Activated CD4-positive, alpha-beta memory T cell treated with anti-CD3 and anti-CD28 coated beads, Interleukin-2, amount 10 ng/mL, durations not matched to agents 7 days and 5 days (primary cell): Measurements from ENCODE around the gene RGS10. TPM values are rescaled to one million over a fixed set of nuclear protein-coding genes. Genes with fewer than 3 reads are reported as not detected.
"Not testable (repeated sequence)": the region's sequence is repeated elsewhere in the genome, so short reads cannot be mapped to it uniquely, and the experiment has no call there.

Experiments
- CTCF ChIA-PET: fragments of 350-600 bp; sonication (Branson Sonifier 250); formaldehyde crosslinking; loops from one replicate; lab custom pipeline; 2021; ENCODE audit warnings: antibody characterized with exemption, inconsistent platforms; lab: Charles Lee
- POLR2A ChIA-PET: fragments of 350-600 bp; sonication (Branson Sonifier 250); formaldehyde crosslinking; loops from one replicate; lab custom pipeline; 2021; ENCODE audit warnings: antibody characterized with exemption; lab: Charles Lee
- DNase-seq: peaks from one replicate; pipeline ENCODE4 v3.0.0-alpha.2; 2020
- H3K27ac Mint-ChIP-seq: one replicate; pipeline ENCODE4 v1.8.0; 2021; ENCODE audit warnings: mild to moderate bottlenecking, mixed read lengths
- H3K27me3 Mint-ChIP-seq: one replicate; pipeline ENCODE4 v1.8.0; 2021; ENCODE audit warnings: mixed read lengths
- H3K36me3 Mint-ChIP-seq: one replicate; pipeline ENCODE4 v1.8.0; 2021; ENCODE audit warnings: low read depth, mixed read lengths
- H3K4me1 Mint-ChIP-seq: one replicate; pipeline ENCODE4 v1.8.0; 2021; ENCODE audit warnings: mixed read lengths
- H3K4me3 Mint-ChIP-seq: one replicate; pipeline ENCODE4 v1.8.0; 2021; ENCODE audit warnings: mild to moderate bottlenecking, mixed read lengths
- H3K9me3 Mint-ChIP-seq: one replicate; pipeline ENCODE4 v1.8.0; 2021; ENCODE audit warnings: mixed read lengths
- total RNA-seq, 2 experiments: library from RNA; stranded (reverse); gene quantifications; one replicate each; pipeline ENCODE4 v1.2.3, GENCODE V29; 2021

RGS10 gene
- total RNA-seq, 2 experiments from 2014 or later: 137 to 140 TPM

- no peak for DNase-seq
- Mint-ChIP-seq H3K9me3 (peaks cover 4% of the 10 kb centered on the region), H3K4me3 (no peak overlapping the region), H3K36me3 (no peaks in the 10 kb centered on the region), H3K27ac (no peak overlapping the region), H3K4me1 (peaks cover 13% of the 10 kb centered on the region), H3K27me3 (peaks cover 20% of the 10 kb centered on the region)
- ChIA-PET CTCF (interaction anchor here (1.2 kb wide), 1 partner anchor 18 kb away, joined by 5 read pairs; no protein-coding TSS in a partner anchor), POLR2A (interaction anchor here (1.4 kb wide), 1 partner anchor 72 kb away, joined by 4 read pairs; the partner anchor contains the start of gene RGS10)
These were observed 71.4 kb downstream of the RGS10 start for GRCh38 chr10:119470920-119471702.

GRCh38 chr10:119469846-119470245 is 72.7 kb downstream of the RGS10 start:
- Mint-ChIP-seq H3K36me3 (no peaks in the 10 kb centered on the region), H3K4me1 (peaks cover 26% of the 10 kb centered on the region), H3K27ac (no peak overlapping the region), H3K4me3 (no peak overlapping the region), H3K27me3 (peaks cover 18% of the 10 kb centered on the region), H3K9me3 (peaks cover 4% of the 10 kb centered on the region)
- ChIA-PET POLR2A (interaction anchor here (0.9 to 1.4 kb wide), 3 partner anchors 9 to 280 kb away, joined by 4 to 6 read pairs (median 4); partner anchors contain the start of gene RGS10), CTCF (interaction anchor here (1.2 to 1.3 kb wide), 2 partner anchors 19 to 24 kb away, joined by 5 to 6 read pairs; no protein-coding TSS in a partner anchor)
- no peak for DNase-seq

GRCh38 chr10:119469325-119469707 is 73.2 kb downstream of the RGS10 start:
- H3K36me3 Mint-ChIP-seq: no peaks in the 10 kb centered on the region
- DNase-seq: no peak
- peaks cover 4% of the 10 kb centered on the region for H3K9me3 Mint-ChIP-seq
- H3K4me3 Mint-ChIP-seq: no peak overlapping the region
- POLR2A ChIA-PET: interaction anchor here (1.2 to 1.4 kb wide), 2 partner anchors 9 to 10 kb away, joined by 3 to 6 read pairs; no protein-coding TSS in a partner anchor
- H3K27ac Mint-ChIP-seq: no peak overlapping the region
- peaks cover 26% of the 10 kb centered on the region for H3K4me1 Mint-ChIP-seq
- CTCF ChIA-PET: interaction anchor here (1.3 kb wide), 1 partner anchor 24 kb away, joined by 6 read pairs; no protein-coding TSS in a partner anchor
- H3K27me3 Mint-ChIP-seq: peaks cover 18% of the 10 kb centered on the region

DNA sequence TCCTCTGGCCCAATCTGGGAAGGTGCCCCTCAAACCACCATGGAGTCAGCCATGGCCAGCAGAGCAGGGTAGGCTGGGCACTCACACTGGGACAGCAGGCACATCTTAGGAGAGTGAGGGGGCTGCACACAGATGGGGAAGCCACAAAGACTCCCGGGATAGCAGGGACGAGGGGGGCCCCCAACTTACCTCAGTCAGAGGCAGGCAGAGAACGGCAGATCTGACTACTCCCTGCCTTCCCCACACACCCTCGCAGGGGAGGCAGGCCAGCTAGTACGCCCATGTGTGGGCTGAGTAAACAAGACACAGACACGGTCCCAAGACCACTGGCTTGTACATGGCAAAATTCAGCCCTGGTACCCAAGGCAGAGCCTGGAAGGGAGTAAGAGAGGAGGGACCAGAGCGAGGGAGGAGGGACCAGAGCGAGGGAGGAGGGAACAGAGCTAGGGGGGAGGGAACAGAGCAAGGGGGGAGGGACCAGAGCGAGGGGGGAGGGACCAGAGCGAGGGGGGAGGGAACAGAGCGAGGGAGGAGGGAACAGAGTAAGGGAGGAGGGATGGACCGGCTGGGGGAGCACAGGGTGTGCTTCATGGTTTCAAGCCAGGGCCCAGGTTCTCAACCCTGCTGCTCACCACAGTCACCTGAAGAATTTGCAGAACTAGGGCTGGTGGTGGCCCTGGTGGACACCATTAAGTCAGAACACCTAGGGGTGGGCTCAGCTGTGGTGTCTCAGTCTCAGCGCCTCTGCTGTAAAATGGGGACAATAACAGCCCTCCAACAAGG is 73.8 kb downstream of the RGS10 start:
- H3K27ac Mint-ChIP-seq: no peak overlapping the region
- POLR2A ChIA-PET: interaction anchor here (1.2 kb wide), 1 partner anchor 9 kb away, joined by 3 read pairs; no protein-coding TSS in a partner anchor
- H3K27me3 Mint-ChIP-seq: peaks cover 16% of the 10 kb centered on the region
- DNase-seq: no peak
- H3K4me1 Mint-ChIP-seq: peaks cover 26% of the 10 kb centered on the region
- CTCF ChIA-PET: no interaction called here
- H3K4me3 Mint-ChIP-seq: no peak overlapping the region
- H3K36me3 Mint-ChIP-seq: no peaks in the 10 kb centered on the region
- H3K9me3 Mint-ChIP-seq: peaks cover 1% of the 10 kb centered on the region

DNA sequence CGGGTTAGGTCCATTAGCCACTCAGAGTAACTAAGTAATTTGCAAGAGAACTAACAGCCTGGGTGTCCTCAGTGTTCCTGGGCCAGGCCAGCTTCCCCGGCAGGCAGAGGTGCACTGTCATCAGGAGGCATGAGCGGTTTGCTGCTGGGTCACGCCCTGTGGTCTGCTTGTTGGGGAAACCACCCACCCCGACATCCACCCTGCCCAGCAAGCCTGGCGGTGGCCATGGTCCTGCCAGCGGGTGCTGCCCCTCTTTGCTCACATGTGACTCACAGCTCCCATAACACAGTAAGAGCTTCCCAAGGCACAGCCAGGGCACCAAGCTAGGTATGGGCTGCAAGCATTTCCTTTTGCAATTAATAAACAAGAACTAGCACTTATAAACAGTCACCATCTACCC is 75.9 kb downstream of the RGS10 start:
- peak; percentile 72 for DNase-seq
- ChIA-PET POLR2A (interaction anchor here (0.9 to 1.2 kb wide), 4 partner anchors 12 to 260 kb away, joined by 3 to 4 read pairs (median 3); partner anchors contain the start of genes GRK5 and RGS10), CTCF (interaction anchor here (1.1 to 1.3 kb wide), 3 partner anchors 22 to 260 kb away, joined by 3 to 4 read pairs (median 3); partner anchors contain the start of gene RGS10)
- Mint-ChIP-seq H3K9me3 (peaks cover 6% of the 10 kb centered on the region), H3K27ac (peak overlapping the region; percentile 58), H3K27me3 (peaks cover 15% of the 10 kb centered on the region), H3K36me3 (peaks cover 12% of the 10 kb centered on the region), H3K4me3 (no peak overlapping the region), H3K4me1 (peaks cover 35% of the 10 kb centered on the region)

DNA sequence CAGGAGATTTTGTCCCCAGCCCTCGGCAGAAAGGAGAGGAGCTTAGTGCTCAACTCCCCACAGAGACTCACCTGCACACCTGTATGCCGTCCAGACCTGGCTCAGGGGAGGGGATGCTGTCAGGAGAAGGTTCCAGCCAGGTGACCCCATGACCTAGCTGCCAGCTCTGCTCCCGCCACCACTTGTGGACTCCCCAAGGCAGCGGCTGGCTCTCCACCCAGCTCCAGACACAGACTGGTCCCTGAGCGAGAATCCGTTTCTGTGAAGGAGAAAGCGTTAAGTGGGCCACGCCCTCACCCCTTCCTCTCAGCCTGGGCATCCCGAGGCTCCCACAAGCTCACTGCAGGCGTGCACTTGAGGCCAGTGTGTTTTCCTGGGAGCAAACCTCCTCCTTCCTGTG is 76.4 kb downstream of the RGS10 start:
- ChIA-PET CTCF (interaction anchor here (1.1 kb wide), 1 partner anchor 77 kb away, joined by 4 read pairs; the partner anchor contains the start of gene RGS10), POLR2A (interaction anchor here (0.9 to 1.0 kb wide), 2 partner anchors 76 to 78 kb away, joined by 3 to 4 read pairs; partner anchors contain the start of gene RGS10)
- peak; percentile 29 for DNase-seq
- Mint-ChIP-seq H3K4me1 (peaks cover 40% of the 10 kb centered on the region), H3K9me3 (peaks cover 6% of the 10 kb centered on the region), H3K36me3 (peaks cover 12% of the 10 kb centered on the region), H3K27ac (peak overlapping the region; percentile 58), H3K4me3 (no peak overlapping the region), H3K27me3 (peaks cover 12% of the 10 kb centered on the region)

DNA sequence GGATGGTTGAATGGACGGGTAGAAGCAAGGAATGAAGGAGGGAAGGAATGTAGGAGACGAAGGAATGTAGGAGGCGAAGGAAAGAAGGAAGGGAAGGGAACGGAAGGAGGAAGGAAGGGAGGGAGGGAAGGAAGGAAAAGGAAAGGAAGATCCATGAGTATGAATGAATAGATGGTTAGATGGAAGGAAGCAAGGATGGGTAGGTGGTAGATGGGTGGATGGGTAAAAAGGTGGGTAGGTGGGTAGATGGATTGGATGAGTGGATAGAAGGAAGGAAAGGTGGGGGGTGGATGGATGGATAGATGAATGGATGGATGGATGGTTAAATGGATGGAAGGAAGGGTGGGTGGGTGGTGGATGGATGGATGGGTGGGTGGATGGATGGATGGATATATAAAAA is 77.4 kb downstream of the RGS10 start:
- peaks cover 6% of the 10 kb centered on the region for H3K9me3 Mint-ChIP-seq
- H3K36me3 Mint-ChIP-seq: peaks cover 12% of the 10 kb centered on the region
- ChIA-PET CTCF (no interaction called here), POLR2A (no interaction called here)
- peaks cover 47% of the 10 kb centered on the region for H3K4me1 Mint-ChIP-seq
- no peak overlapping the region for H3K27ac Mint-ChIP-seq
- no peak for DNase-seq
- peaks cover 7% of the 10 kb centered on the region for H3K27me3 Mint-ChIP-seq
- no peak overlapping the region for H3K4me3 Mint-ChIP-seq

DNA sequence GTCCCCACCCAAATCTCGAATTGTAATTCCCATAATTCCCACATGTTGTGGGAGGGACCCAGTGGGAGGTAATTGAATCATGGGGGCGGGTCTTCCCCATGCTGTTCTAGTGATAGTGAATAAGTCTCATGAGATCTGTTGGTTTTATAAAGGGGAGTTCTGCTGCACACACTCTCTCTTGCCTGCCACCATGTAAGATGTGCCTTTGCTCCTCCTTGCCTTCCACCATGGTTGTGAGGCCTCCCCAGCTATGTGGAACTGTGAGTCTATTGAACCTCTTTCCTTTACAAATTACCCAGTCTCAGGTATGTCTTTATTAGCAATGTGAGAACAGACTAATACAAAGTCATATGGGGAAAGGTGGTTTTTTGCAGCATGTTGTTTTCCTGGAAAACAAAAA is 79.3 kb downstream of the RGS10 start:
- Mint-ChIP-seq H3K36me3 (peaks cover 12% of the 10 kb centered on the region), H3K4me1 (peaks cover 47% of the 10 kb centered on the region)
- H3K4me3 Mint-ChIP-seq, H3K9me3 Mint-ChIP-seq, CTCF ChIA-PET, H3K27me3 Mint-ChIP-seq, DNase-seq, POLR2A ChIA-PET, H3K27ac Mint-ChIP-seq: not testable (repeated sequence)

GRCh38 chr10:119462773-119463172 is 79.7 kb downstream of the RGS10 start:
- peaks cover 6% of the 10 kb centered on the region for H3K27me3 Mint-ChIP-seq
- CTCF ChIA-PET: no interaction called here
- H3K4me3 Mint-ChIP-seq: no peak overlapping the region
- H3K36me3 Mint-ChIP-seq: peaks cover 12% of the 10 kb centered on the region
- POLR2A ChIA-PET: no interaction called here
- H3K27ac Mint-ChIP-seq: no peak overlapping the region
- no peak for DNase-seq
- H3K4me1 Mint-ChIP-seq: peaks cover 47% of the 10 kb centered on the region
- H3K9me3 Mint-ChIP-seq: peaks cover 6% of the 10 kb centered on the region

DNA sequence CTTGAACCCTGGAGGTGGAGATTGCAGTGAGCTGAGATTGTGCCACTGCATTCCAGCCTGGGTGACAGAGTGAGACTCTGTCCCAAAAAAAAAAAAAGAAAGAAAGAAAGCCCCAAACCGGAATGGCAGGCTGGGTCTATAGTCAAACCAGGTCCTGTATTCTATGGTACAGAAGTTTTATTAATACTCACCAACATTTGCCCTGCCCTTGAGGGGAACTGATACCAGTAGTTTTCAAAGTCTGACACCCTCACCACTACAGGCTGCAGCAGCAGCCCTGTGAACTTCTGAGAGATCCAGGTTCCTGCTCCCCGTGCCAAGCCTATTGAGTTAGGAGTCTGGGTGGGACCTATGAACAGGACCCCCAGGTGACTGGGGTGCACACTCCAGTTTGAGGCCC is 80.6 kb downstream of the RGS10 start:
- CTCF ChIA-PET: no interaction called here
- no peak overlapping the region for H3K27ac Mint-ChIP-seq
- no peak overlapping the region for H3K4me3 Mint-ChIP-seq
- H3K4me1 Mint-ChIP-seq: peaks cover 42% of the 10 kb centered on the region
- POLR2A ChIA-PET: no interaction called here
- H3K36me3 Mint-ChIP-seq: peaks cover 12% of the 10 kb centered on the region
- peaks cover 6% of the 10 kb centered on the region for H3K9me3 Mint-ChIP-seq
- H3K27me3 Mint-ChIP-seq: peaks cover 6% of the 10 kb centered on the region
- no peak for DNase-seq

GRCh38 chr10:119461380-119461779 is 81.1 kb downstream of the RGS10 start:
- no peak for DNase-seq
- CTCF ChIA-PET: interaction anchor here (1.0 kb wide), 1 partner anchor 28 kb away, joined by 4 read pairs; no protein-coding TSS in a partner anchor

DNA sequence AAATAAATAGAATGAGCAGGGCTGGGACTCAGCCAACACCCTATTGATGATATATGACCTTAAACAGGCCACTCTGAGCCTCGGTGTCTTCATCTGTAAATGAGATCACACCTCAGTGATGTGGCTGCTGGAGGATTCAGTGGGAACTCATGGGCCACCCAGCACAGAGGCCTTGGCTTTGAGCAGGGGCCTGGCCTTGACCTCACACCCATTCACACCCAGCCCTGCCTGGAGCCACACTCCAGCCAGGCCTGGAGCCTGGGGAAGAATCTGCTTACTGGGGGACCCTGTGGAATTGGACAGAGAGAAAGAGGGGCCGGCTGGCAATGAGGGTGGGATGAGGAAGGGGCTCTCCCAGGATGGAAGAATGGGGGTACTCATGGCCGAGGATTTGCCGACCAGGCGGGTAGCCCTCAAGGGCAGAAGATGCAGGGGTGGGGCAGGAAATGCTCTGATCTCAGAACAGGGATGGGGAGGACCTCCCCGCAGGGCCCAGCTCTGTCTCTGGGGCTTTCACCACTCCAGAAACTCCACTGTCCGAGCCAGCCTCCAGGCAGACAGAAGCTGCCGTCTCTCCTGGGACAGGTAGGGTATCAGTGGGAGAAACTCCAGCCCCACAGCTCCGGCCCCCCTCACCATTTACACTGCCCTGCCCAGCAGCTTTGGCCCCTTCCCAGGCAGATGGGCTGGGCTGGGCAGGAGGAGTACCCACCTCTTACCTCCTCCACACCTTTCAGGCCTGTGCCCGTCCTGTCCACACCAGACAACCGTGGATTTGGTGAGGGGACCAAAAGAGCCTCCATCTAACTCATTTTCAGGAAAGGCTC is 81.9 kb downstream of the RGS10 start:
- no peak for DNase-seq
- Mint-ChIP-seq H3K4me1 (peaks cover 29% of the 10 kb centered on the region), H3K27ac (no peak overlapping the region), H3K36me3 (peaks cover 12% of the 10 kb centered on the region), H3K27me3 (peaks cover 6% of the 10 kb centered on the region), H3K9me3 (peaks cover 6% of the 10 kb centered on the region), H3K4me3 (no peak overlapping the region)
- ChIA-PET CTCF (interaction anchor here (0.8 to 1.0 kb wide), 2 partner anchors 29 to 261 kb away, joined by 3 to 4 read pairs; no protein-coding TSS in a partner anchor), POLR2A (no interaction called here)

More at GRCh38 chr10:119461380-119461779, 81.1 kb downstream of the RGS10 start:
- peaks cover 12% of the 10 kb centered on the region for H3K36me3 Mint-ChIP-seq
- POLR2A ChIA-PET: no interaction called here
- no peak overlapping the region for H3K27ac Mint-ChIP-seq
- peaks cover 6% of the 10 kb centered on the region for H3K27me3 Mint-ChIP-seq
- peaks cover 6% of the 10 kb centered on the region for H3K9me3 Mint-ChIP-seq
- no peak overlapping the region for H3K4me3 Mint-ChIP-seq
- H3K4me1 Mint-ChIP-seq: peaks cover 37% of the 10 kb centered on the region
